Measurements from ENCODE around the gene SERPINA6.

The SERPINA6 gene

DNA sequence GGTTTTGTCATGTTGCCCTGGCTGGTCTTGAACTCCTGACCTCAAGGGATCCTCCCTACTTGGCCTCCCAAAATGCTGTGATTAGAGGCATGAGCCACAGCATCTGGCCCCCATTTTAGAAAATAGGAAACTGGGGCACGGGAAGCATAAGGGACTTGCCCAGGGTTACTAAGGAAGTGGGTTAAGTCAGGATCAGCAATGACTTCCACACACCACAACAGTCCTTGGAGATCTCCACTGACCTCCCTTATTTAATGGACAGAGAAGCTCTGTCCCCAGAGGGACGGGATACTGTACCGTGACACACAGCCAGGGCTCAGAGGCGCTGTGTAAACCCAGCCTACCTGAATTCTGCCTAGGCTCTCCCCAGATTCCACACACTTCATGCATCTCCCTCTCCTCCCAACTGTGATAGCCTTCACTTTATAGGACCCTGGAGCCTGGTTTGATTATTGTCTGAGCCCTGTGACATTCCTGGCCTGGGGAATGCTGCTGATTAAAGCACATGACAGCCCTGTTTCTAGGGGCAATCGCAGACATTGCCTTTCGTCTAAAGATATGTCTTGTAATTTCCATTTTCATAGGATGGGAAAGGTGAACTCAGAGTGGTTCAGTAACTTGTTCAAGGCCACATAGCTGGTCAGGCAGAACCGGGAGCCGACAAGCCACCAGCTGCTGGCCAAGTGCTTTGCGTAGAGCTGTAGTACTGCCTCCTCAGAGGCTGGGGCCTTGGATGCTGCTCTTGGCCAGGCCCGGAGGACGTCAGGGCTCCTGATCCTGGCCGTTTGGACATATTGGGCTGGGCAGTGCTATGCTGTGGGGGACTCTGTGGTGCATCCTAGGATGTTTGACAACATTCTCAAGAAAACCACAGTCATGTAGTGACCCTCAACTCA lies 44.5 kb upstream of the SERPINA6 start:
- TF ChIP-seq, protein P1, sequence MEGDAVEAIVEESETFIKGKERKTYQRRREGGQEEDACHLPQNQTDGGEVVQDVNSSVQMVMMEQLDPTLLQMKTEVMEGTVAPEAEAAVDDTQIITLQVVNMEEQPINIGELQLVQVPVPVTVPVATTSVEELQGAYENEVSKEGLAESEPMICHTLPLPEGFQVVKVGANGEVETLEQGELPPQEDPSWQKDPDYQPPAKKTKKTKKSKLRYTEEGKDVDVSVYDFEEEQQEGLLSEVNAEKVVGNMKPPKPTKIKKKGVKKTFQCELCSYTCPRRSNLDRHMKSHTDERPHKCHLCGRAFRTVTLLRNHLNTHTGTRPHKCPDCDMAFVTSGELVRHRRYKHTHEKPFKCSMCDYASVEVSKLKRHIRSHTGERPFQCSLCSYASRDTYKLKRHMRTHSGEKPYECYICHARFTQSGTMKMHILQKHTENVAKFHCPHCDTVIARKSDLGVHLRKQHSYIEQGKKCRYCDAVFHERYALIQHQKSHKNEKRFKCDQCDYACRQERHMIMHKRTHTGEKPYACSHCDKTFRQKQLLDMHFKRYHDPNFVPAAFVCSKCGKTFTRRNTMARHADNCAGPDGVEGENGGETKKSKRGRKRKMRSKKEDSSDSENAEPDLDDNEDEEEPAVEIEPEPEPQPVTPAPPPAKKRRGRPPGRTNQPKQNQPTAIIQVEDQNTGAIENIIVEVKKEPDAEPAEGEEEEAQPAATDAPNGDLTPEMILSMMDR (IDR thresholded peaks at IDR 0.05; ENCODE audit: borderline replicate concordance, insufficient read depth, low read depth, low read length), result no peak
- no peak overlapping the region for H3K4me3 ChIP-seq (ENCODE audit: low read depth, low read length)

DNA sequence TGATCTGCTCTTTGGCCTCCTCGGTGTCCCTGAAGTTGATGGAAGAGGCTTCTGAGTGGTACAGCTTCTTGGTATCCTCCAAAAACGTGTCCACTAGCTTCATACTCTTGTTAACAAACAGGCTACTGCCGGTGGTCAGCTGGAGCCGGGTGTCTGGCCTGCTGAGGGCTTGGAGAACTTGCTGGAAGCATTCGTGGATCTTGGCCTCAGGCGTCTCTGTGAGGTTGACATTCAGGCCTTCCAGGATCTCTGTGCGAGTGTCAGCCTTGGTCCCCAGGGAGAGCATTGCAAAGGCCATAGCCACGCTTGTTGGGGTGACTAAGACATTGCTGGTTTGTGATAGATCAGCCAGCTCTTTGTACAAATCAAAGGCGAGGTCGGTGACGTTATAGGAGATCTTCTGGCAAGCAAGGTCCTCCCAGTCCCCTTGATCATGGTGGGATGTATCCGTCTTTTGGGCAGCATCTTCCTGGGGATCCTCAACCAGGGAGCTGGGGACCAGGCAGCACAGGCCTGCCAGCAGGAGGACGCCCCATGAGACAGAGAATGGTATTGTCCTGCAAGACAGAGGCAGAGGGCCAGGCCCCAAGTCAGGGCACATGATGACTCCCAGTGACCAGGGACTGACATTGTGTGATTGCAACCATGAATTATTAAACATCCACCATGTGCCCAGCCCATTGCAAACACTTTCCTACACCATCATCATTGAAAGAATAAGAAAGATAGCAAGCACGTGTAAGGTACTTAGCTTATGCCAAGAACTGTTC lies 43.2 kb upstream of the SERPINA6 start, which contains the start of gene SERPINA2:
Gene SERPINA2 (minus strand): TSS at position 553 of the 770 bp plus-strand sequence.
- TF ChIP-seq, protein P1 (IDR thresholded peaks at IDR 0.05; ENCODE audit: borderline replicate concordance, insufficient read depth, low read depth, low read length), result no peak
- H3K4me3 ChIP-seq (ENCODE audit: low read depth, low read length), result no peak within 1 kb of the TSS

DNA sequence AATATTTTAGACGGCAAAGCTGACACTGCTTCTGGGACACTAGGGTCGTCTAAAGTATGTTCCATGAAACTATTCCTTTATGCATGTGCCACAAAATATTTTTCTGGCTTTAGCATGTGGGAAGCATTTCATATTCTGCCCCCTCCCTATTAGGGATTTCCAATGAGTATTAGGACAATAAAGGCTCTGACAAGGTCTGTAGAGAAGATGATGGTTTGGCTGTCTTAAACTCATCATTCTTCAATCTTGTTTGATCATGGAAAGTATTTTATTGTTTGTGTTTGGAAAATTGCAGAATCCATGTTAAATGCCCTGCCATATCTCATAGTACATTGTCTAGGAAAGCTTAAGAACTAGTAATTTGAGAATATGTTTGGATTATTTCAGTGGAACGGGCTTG lies 42.5 kb upstream of the SERPINA6 start:
- TF ChIP-seq, protein P1 (IDR thresholded peaks at IDR 0.05; ENCODE audit: borderline replicate concordance, insufficient read depth, low read depth, low read length), result no peak
- H3K4me3 ChIP-seq (ENCODE audit: low read depth, low read length), result no peak overlapping the region

DNA sequence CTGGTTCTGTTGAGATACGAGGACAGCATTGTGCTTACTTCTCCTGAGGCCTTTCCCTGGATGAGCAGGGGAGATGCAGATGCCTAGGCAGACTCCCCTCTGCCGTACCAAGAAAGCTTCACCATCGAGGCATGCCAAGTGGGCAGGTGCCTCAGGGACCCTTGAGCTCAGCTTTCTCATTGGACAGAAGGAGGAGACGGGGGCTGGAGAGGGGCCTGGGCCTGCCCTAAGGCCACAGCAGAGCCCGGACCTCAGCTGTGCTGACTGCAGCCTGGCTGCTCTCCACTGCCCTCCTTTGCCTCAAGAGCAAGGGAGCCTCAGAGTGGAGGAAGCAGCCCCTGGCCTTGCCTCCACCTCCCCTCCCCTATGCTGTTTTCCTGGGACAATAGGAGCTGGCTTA lies 41.8 kb upstream of the SERPINA6 start:
- TF ChIP-seq, protein P1 (IDR thresholded peaks at IDR 0.05; ENCODE audit: borderline replicate concordance, insufficient read depth, low read depth, low read length), result no peak
- no peak overlapping the region for H3K4me3 ChIP-seq (ENCODE audit: low read depth, low read length)

DNA sequence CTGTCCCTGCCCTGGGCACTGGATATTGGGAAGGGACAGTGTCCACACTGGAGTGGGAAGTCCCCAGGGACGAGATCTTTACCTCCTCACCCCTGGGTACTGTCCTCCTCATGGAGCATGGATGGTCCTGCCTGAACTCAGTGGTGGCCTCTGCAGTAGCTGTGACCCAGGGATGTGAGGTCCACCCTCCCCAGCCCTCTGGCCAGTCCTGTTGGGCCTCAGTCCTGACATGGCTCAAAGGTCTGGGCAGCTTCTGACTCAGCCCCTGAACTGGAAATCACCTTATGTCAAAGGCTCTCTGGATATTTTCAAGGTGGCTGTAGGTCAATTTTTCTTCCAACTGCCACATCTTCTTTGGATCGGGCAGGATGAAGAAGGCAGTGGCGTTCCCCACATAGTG lies 40.9 kb upstream of the SERPINA6 start:
- H3K4me3 ChIP-seq (ENCODE audit: low read depth, low read length), result no peak overlapping the region
- TF ChIP-seq, protein P1 (IDR thresholded peaks at IDR 0.05; ENCODE audit: borderline replicate concordance, insufficient read depth, low read depth, low read length), result no peak

DNA sequence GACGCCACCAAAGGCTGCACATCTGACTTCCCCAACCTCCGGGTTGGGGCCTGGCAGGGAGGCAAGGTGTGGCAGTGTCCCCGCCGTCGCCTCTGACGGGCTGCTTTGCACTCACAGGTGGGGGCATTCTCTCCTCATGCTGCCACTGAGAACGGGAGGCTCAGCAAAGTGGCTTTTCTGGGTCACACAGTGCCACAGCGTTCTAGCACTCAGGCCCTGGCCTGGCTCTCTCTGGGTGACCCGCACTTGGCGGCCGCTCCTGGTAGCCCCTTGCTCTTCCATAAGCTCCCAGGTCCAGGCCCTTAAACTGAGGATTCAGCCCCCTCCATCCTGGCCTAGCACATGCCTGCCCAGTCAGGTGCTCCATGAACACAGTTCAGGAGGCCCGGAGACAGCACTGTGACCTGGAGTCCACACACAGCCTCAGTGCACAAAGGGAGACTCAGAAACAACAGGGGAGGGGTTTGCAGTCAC lies 40.1 kb upstream of the SERPINA6 start:
- TF ChIP-seq, protein P1 (IDR thresholded peaks at IDR 0.05; ENCODE audit: borderline replicate concordance, insufficient read depth, low read depth, low read length), result no peak
- H3K4me3 ChIP-seq (ENCODE audit: low read depth, low read length), result no peak overlapping the region
